ENCODE data around the gene TMX4. TPM values are rescaled to one million over a fixed set of nuclear protein-coding genes. Genes with fewer than 3 reads are reported as not detected.
"Not testable (repeated sequence)": the region's sequence is repeated elsewhere in the genome, so short reads cannot be mapped to it uniquely, and the experiment has no call there.

Gene TMX4, protein sequence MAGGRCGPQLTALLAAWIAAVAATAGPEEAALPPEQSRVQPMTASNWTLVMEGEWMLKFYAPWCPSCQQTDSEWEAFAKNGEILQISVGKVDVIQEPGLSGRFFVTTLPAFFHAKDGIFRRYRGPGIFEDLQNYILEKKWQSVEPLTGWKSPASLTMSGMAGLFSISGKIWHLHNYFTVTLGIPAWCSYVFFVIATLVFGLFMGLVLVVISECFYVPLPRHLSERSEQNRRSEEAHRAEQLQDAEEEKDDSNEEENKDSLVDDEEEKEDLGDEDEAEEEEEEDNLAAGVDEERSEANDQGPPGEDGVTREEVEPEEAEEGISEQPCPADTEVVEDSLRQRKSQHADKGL
- total RNA-seq = 53.4 TPM
- long read RNA-seq, full-length matches to known transcripts = 124 of 138 reads
- long read RNA-seq, partial matches to known transcripts = 2 of 138 reads
- long read RNA-seq, other reads (novel, unspliced or antisense) = 12 of 138 reads

DNA sequence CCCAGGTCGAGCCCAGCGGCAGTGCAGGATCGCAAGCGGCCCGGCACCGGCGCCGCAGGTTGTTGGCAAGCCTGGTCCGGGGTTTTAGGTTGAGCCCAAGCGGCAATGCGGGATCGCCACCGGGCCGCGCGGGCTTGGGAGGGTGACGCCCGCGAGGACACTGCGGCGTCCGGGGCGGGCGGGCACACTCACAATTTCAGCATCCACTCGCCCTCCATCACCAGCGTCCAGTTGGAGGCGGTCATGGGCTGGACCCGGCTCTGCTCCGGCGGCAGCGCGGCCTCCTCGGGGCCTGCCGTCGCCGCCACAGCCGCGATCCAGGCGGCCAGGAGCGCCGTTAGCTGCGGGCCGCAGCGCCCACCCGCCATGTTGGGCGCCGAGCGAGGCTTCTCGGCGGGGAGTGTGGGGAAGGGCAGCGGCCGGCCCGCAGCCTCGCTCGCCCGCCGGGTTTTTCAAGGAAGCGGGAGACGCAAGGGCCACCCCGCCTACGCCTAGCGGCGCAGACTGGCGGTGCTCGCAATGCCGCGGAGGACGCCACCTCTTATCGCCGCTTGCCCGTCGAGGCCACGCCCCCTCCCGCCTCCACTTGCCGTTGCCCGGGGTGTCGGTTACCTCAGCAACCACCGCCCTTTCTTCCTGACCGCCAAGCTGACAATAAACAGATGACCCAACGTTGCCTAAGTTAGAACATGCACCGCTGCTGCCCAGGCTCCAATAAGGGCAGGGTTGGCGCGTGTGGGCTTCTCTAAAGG, at the start of gene TMX4:
TSS of gene TMX4 (minus strand) at position 516 of the 752 bp plus-strand sequence. CDS start at position 368, 148 bp downstream.
- peak; percentile 99 for DNase-seq (ENCODE audit: low spot score)

DNA sequence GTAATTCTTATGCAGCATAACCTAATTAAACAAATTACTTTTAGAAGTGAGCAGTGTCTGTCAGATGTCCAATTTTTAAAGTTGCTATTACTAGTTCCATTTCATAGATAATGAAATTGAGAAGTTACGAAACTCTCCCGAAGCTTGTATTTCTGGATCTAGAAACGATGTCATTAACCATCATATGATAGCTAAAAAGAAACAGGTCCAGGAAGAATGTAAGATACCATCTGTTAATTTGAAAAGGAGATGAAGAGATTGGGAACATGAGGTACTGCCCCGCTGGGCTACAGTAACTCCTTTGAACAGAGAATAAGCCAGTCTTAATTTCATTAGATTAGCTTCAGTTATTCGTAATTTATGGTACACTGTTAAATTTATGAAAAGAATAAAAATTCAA, 47.5 kb upstream of the TMX4 start:
- no peak for DNase-seq (ENCODE audit: low spot score)

DNA sequence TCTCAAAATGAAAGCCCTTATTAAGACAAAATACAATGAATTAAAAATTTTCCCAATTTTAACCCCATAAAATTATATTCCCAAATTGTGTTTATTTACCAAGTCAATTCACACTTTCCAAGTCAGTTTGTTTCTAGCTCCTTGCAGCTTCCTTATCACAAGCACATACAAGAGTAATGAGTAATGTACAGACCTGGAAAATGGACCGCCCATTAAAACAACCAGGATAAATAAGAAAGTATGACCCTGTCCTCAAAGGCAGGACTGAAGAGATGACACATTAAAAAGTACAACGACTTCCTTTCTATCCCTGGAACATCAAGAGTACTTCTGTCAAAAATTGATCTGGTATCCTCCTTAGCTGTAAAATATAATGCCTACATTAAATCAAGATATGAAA, 47.1 kb upstream of the TMX4 start:
- DNase-seq (ENCODE audit: low spot score) = no peak

DNA sequence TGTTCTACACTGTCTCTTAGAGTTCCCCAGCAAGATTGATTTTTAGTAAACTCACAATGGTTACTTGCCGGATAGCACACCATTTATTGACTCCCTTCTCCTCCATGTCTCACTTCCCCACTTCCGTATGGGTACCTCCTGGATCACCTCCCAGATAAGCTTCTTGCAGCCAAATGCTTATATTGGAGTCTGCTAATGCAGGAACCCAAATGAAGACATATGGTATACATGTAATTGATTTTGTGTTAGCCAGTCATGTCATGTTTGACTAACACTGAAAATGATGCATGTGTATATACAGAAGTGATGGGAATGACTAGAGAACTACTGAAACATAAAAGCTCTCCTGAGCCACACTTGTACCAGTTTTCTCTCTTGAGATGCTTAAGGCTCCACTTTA, 46.1 kb upstream of the TMX4 start:
- DNase-seq (ENCODE audit: low spot score) = no peak

DNA sequence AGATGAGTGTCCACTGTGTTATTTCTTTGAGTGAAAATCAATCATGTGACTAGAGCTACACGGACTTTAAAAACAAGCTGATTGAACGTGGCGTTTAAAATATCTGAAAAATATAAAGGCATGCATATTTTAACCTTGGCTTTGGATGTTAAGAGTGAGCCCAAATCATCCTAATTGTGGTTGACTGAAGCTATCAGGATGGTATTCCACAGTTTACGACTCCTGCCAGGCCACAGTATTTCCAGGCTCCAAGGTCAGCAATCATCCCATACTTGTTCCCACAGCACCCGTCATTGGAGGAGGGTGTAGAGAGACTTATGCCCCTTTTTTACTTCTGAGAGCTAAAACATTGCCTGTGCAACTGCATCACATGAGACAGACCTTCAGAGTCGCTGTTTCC, 43.2 kb upstream of the TMX4 start:
- DNase-seq (ENCODE audit: low spot score) = no peak

DNA sequence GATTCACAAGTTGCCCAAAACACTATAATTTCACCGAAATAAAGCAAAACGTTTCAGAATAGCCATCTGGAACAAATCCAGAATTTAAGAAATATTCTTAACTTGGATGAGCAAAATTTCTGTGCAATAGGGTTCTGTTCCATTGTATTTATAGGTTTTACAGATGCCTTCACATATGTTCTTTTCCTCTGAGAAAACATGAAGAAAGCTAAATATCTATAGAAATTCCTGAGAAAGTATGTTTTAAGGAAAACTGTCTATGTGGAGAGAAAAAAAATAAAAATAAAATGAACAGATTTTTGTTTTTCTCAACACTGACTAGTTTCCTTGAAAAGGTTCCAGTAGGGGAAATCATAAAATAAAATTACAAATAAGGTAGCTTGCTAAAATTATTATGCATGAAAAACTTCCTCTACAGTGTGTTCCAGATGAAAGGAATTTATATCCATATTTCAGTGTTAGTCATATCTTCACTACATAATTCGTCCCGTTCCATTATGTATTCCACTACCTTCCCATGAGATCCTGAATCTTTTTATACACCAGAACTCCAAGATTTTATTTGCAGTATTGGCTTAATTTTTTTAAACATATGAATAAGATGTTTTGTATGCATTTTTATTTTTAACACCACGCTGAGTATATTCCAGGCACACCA, 42.4 kb upstream of the TMX4 start:
- DNase-seq (ENCODE audit: low spot score) = no peak

DNA sequence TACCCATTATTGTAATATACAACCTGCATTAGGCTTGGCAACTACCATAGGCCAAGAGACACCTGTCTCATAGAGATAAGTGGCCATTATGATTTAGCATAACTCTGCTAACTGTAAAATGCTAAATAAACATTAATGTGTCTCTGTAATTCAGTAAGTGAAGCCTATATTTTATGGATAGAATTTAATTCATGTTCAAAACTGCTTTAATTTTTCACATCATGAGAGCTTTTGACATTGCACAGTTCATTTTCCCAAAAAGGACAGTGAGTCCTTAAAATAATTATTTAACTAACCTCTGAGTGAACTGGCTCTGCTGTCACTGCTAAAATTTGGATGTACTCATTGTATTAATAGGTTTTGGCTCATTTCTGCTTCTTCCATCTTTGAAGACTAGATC, 41.4 kb upstream of the TMX4 start:
- no peak for DNase-seq (ENCODE audit: low spot score)

DNA sequence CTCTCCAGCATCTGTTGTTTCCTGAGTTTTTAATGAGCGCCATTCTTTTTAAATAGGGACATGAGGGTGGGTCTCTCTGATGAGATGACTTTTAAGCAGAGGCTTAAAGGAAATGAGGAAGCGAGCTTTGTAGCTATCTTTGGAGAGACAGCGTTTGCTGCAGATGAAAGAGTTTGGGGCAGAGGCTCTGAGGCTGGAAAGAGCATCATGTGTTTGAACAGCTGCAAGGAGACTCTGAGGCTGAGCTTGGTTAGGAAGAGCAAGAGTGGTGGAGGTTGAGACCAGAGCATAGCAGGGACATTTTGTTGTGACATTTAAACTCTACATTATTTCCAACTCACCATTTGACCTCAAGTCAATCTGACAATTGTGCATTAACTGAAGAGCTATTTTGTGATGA, 38.3 kb upstream of the TMX4 start:
- no peak for DNase-seq (ENCODE audit: low spot score)

DNA sequence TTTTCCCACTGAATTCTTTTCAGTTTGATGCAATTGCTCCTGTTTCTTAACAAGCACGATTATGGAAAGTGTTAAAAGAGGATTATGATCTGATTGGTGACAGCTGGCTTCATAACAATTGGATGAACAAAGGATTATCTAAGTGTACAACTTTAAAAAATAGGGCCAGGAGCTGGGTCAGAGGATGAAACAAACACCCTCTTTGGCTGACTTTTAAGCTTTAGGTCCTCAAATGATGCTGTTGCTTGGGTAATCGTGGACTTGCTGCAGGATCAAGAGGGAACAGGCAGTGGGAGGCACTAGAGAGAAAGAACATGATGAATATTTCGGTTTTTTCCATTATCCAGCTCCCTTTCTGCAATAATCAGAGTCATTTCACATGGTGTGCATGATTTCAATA, 35.5 kb upstream of the TMX4 start:
- no peak for DNase-seq (ENCODE audit: low spot score)

DNA sequence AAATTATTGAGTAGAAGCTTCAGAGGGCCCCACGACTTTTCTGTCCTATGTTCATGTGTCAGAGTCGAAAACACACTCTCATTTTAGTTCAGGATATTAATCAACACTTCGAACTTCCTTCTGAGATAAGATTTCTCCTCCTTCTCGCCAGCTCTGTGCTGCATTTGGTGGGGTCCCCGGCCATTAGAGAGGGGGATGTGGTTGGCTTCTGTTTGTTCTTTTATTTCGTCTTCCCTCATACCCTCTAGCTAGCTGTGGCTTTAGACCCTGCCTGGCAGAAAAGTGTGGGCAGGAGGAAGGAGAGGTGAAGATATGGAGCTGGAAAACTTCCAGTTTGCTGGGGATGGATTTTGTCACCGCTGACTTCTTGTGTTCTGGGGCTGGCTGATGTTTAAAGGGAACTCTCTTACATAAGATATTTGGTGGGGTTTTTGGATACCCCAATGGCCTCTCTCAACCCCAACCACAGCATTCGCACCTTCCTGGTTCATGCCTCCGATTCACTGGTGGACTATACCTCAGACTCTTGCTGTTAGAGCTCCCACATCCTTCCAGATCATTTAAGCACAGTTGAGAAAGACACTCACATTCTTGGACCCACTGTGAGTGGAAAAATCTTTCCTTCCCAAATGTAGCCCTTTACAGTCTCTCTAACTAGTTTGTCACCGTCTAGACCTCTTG, 30.7 kb upstream of the TMX4 start:
- DNase-seq (ENCODE audit: low spot score) = no peak

DNA sequence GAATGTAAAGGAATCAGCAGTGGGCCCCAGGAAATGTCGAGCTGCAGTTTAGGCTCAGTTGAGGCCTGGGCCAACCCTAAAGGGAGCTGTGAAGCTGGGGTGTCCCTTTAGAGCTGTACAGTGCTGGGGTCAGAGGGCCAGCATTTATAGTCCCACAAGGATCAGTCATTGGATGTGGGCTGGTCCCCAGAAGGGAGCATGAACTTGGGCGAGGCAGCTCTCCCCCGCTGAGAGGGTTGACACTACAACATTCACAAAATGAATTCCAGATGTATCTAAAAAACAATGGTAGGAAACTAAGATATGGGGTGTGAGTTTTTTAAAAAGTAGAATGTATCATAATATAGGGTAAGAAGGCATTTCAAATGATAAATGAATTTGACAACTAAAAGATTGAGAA, 29.7 kb upstream of the TMX4 start:
- no peak for DNase-seq (ENCODE audit: low spot score)

DNA sequence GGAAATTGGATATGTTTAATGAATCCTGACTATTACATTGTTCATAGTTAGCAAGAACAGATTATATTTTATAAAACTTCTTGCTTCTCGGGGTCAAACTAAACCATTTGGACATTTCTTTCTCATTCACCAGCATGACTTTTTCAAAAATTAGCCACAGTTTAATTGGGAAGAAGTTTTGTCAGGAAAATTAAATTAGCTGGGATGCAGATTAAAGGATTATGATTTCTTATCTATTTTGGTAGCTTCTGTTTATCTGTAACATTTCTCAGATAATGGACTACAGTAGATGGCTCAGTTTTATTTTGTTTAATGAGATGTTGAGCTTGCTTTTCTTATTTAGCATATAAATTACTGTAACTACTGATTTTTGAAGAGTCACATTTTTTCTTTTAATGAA, 26.4 kb upstream of the TMX4 start:
- DNase-seq (ENCODE audit: low spot score) = no peak

DNA sequence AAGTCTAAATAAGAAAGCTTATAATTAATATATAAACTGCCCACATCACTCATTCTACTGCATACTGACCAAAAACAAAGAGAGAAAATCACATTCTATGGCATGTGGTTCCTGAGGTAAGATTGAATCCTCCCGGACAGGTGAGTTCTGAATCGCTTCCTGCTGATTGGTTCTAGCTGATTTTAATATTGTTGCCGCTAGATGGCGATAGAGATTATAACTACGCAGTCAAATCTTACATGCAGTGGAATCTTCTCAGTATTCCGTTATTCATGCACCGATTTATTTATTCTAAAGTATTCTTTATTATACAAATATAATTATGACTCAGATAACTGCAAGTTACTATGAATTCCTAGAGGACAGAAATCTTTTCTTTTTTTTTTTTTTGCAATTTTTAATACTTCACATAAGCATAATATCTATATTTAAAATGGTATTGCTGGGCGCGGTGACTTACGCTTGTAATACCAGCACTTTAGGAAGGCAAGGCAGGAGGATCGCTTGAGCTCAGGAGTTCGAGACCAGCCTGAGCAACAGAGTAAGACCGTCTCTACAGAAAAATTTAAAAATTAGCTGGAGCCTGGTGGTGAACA, 24.2 kb upstream of the TMX4 start:
- DNase-seq (ENCODE audit: low spot score) = no peak

DNA sequence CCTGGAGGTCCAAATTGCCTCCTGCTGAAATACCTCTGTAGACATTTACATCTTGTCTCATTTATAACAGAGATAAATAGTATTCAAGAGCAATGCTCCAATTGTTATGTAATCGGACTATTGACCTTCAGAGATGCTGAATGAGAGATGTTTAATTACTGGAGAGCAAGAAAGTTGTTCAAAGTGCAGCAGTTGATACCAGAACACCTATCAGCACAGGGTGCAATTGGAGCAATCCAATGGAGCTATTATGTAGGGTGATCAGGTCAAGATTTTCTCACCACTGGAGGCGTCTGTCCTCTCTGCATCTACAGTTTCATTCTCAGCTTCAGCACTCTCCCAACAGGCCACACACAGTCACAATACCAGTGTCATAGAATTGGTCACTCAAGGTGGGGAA, 19.5 kb upstream of the TMX4 start:
- DNase-seq (ENCODE audit: low spot score) = no peak

DNA sequence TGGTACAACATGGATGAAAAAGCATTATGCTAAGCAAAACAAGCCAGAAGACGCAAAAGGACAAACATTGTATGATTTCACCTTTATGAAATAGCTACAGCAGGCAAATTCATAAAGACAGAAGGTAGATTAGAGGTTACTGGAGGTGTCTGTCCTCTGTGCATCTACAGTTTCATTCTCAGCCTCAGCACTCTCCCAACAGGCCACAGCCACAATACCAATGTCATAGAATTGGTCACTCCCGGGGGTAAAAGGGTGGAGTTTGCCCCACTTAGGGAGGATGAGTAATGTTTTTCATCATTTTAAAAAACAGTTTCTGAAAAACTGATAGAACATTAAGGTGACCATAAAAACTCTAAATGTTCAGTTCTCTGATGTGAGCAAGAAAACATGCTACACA, 17.2 kb upstream of the TMX4 start:
- no peak for DNase-seq (ENCODE audit: low spot score)

DNA sequence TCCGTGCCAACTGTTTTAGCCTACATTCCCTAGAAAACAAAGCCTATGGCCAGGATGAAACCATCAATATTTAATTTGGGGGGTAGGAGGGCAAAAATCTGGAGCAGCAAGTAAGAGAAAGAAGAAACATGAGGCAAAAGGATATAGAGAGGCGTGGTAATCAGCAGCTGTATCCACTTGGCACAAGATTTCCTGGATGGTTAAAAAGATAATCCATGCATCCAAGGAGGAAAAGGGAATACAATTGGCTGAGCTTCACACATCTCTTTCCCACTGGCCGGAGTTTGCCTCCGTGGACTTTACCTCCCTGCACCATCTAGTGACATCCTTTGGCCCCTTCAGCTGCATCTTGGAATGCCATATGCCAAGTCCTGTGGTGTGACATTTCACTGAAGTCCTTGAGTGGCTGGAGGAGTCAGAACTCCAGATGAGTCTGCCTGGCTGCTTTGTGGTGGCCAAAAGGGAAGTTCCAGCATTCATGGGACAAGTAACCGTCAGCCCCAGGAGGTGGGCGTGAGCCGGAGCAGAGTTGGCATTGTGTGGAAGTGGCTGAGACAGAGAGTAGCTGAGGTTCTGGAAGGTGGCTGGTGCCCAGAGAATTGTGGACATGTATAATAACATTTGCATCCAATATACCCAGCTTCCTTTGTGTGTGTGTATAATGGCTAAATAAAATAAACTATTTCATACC, 13.7 kb upstream of the TMX4 start:
- peak; percentile 72 for DNase-seq (ENCODE audit: low spot score)

DNA sequence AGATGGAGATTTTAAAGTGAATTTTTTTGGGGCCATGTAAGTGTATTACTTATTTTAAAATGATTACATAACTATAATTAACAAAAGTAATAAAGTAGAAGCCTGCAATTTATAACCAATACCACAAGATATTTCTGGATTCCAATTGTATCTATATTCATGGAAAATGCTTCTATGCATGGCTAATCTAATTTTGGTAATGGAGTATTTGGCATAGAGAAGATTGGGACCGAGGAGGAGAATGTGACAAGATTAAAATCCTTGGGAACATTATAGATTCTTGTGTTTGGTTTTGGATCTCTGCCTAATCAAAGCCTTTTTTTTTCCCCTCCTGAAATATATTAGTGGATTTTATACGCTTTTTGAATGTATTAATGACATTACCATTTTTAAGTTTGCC, 12.9 kb upstream of the TMX4 start:
- DNase-seq (ENCODE audit: low spot score) = no peak

DNA sequence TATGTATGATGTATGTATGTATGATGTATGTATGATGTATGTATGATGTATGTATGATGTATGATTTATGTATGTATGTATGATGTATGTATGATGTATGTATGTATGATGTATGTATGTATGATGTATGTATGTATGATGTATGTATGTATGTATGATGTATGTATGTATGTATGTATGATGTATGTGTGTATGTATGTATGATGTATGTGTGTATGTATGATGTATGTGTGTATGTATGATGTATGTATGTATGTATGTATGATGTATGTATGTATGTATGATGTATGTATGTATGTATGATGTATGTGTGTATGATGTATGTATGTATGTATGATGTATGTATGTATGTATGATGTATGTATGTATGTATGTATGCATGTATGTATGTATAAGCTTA, 12.0 kb upstream of the TMX4 start:
- DNase-seq (ENCODE audit: low spot score) = not testable (repeated sequence)

DNA sequence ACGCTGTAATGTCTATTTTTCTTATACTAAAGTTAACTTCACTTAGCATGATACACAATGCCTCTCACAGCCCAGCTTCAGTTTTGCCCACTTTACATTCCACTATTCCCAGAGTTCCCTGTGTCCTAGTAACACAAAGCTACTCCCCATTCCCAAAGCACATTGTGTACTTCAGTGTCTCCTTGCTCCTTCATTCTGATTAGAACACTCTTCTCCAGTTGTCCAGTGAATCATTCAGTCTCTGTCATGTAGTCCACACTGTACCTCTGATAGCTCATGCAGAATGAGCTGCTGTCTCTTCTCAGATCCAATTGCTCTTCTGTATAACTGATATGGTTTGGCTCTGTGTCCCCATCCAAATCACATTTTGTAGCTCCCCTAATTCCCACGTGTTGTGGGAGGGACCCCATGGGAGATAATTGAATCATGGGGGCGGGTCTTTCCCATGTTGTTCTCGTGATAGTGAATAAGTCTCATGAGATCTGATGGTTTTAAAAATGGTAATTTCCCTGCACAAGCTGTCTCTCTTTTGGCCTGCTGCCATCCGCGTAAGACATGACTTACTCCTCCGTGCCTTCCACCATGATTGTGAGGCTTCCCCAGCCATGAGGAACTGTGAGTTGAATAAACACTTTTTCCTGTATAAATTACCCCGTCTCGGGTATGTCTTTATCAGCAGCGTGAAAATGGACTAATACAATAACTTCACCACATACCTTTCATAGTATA, 2.1 kb upstream of the TMX4 start:
- DNase-seq (ENCODE audit: low spot score) = no peak
